Measurements from ENCODE around the gene CNNM3.

The CNNM3 gene

GRCh38 chr2:96819876-96820511 lies 3.9 kb downstream of the CNNM3 start:
- no peak for DNase-seq

- no peak for DNase-seq
Observed at GRCh38 chr2:96821113-96821675, 5.1 kb downstream of the CNNM3 start.

- DNase-seq: no peak
Observed at GRCh38 chr2:96822786-96823185, 6.7 kb downstream of the CNNM3 start.

DNA sequence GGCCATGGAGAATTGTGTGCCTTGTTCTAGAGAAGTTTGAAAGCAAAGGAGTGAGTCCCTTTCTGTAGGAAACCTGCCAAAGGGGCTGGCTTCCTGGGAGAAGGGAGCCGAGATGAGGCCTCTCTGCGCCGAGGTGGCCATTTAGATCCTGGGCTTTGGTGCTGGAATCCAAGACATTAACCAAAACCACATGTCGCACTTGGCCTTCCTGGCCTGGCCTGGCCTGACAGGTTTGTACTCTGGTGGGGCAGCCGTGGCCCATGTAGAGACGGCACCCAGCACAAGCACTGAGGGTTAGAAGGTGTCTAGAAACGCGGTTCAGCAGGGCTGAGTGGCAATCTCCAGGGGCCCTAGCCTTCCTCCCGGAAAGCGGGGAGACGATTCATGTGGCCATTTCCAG lies 7.1 kb downstream of the CNNM3 start:
- no peak for DNase-seq

DNA sequence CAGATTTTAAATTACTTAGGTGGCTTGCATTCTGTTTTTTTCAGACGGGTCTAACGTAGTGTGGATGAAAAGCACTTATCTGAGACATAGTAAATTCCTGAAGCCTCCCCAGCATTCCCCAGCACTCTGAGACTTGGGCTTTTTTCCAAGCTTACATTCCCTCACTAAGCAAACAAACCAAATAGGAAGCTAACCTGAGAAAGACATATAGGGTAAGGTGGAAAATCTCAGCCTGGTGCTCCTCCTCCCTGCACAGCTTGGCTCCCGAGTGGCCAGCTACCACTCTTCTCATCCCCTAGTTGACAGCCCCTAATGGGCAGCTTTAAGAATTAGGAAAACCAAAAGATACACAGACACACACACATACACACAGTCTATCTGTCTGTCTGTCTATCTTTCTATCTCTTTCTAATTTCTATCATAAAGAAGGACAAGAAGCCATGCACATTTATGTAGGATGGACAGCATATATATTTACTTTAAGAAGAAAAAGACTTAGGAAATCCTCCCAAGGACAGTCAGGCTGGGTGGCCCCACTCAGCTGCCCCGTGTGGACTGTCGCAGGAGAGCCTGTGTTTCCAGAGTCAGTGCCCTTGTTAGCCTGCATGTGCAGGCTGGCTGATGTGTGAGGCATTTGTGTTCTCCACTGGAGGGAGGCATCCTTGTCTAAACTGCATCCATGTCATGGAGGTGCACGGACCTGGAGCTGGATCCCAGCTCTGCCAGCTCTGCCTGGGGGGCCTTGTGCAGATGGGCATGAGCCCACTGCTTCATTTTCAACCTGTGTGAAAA lies 8.2 kb downstream of the CNNM3 start:
- no peak for DNase-seq

- DNase-seq: no peak
Observed at GRCh38 chr2:96825057-96825456, 9.0 kb downstream of the CNNM3 start.

DNA sequence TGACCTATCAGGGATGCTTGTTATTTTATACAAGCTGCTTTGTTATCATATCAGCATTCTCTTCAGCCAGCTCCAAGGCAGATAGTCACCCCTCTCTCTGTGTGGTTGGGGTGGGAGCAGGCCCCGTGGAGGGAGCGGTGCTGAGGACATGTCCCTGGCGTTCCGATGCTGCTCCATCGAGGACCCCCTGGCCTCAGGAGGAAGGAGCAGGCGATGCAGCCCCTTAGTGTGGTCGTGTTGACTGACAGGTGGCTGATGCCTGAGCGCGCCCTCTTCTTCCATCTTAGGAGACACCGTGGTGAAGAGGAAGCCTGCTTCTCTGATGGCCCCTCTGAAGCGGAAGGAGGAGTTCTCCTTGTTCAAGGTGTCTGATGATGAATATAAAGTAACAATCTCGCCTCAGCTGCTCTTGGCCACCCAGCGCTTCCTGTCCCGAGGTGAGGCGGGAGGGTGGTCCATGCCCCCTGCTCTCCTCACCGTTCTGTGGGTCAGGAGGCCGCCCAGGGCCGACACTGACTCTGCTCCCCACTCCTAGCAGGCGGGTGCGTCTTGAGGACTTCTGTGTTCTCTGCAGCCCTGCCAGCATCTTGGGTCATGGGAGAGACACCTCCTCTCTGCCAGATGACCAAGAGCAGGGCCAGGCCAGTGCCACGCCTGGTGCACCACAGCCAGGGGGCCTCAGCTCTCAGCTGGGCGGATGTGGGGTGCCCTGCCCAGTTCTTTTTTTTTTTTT lies 10.6 kb downstream of the CNNM3 start:
- no peak for DNase-seq

GRCh38 chr2:96828436-96828835 lies 12.4 kb downstream of the CNNM3 start:
- no peak for DNase-seq

GRCh38 chr2:96828874-96829273 lies 12.8 kb downstream of the CNNM3 start:
- no peak for DNase-seq

- DNase-seq: no peak
Observed at GRCh38 chr2:96830044-96830562, 14.0 kb downstream of the CNNM3 start.

DNA sequence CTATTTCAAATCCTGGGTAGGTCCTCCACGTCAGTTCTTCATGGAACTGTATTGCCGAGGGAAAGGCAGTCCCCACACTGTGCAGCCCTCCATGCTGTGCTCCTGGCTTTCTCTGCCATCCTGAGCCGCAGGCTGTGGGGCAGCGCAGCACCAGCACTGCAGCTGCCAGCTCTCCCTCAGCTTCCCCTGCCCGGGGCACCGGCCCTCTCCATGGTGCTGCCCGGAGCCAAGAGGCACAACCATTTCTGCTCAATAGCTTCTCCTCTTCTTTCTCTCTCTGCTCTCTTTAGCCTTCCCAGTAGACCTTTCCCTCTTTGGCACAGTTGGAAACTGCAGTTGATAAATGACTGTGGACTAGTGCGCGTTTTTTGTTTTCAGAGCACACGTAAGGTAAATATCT lies 15.6 kb downstream of the CNNM3 start:
- no peak for DNase-seq

GRCh38 chr2:96832408-96832753 lies 16.3 kb downstream of the CNNM3 start:
- no peak for DNase-seq

- peak; percentile 87 for DNase-seq
Observed at GRCh38 chr2:96832754-96833507, 16.9 kb downstream of the CNNM3 start.

GRCh38 chr2:96835830-96836229 lies 19.8 kb downstream of the CNNM3 start:
- DNase-seq: no peak

GRCh38 chr2:96837575-96837974 lies 21.5 kb downstream of the CNNM3 start:
- DNase-seq: no peak

DNA sequence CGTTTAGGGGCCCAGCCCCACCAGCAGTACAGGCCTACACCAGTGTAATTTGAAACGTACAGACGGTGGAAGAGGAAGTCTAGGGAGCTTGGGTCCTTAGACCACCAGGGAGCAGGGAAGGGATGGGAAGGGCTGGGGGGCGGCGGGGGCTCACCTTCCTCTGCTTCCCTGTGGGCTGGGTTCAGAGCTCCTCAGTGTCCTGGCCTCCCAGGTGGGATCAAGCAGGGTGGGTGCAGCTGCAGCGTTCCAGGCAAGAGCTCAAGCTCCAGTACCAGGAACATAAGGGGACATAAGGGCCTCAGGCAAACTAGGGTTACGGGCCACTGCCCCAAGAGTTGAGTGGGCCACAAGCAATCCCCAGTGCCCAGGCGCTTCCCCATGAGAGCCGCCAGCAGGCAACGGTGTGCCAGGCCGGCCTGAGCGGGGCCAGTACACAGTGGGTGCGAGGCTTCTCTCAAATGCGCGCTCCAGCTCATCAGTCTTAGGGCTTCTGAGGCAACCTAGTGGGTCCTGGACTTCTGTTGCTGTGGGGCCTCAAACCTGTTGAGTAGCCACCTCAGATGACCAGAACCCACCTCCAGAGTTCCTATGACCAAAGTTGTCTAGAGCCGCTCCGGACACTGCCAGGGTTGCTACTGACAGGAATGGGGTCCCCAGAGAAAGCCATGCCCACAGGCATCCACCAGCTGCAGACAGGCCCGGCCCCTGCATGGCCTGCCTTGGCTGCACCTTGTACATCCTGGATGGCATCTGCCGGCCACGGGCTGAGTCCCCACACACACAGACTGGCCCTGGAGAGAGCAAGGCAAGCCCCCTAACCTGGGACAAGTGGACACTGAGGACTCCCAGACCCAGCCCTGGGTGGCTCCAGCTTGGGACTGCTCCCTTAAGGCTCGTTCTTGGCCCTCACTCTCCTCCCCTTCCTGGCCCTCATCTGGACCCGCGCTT lies 22.6 kb downstream of the CNNM3 start:
- DNase-seq: no peak

- no peak for DNase-seq
Observed at GRCh38 chr2:96839293-96839874, 23.3 kb downstream of the CNNM3 start.

- DNase-seq: no peak
Observed at GRCh38 chr2:96839875-96840850, 24.1 kb downstream of the CNNM3 start.

GRCh38 chr2:96841701-96842495 lies 25.8 kb downstream of the CNNM3 start:
- no peak for DNase-seq
